Activated T-helper 9 cell treated with anti-CD3 and anti-CD28 coated beads, Interleukin-2, amount 50 U/mL, for 16 hours (primary cell): ENCODE results near the gene LRBA.
"Not testable (repeated sequence)": the region's sequence is repeated elsewhere in the genome, so short reads cannot be mapped to it uniquely, and the experiment has no call there.

Experiments used
- DNase-seq: peaks from one replicate; pipeline ENCODE4 v3.0.0-alpha.2; 2020; ENCODE audit warnings: low read depth

Gene LRBA

DNA sequence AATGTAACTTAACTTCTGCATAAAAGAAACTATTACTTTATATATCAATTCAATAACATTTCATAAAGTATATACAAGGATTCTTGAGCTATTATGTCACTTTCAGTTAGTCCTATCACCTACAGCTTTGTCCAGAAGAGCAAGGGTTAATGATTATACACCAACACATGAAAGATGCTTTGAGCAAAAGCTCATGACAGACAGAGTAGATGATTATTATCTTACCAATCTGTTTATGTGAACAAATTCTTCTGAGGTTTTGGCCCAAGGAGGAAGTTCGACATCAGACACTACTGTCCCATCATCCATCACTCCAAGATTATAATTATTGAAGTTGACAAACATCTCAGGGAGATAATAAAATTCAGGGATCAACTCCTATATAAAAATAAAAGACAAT is 599.9 kb downstream of the LRBA start:
- DNase-seq: no peak

DNA sequence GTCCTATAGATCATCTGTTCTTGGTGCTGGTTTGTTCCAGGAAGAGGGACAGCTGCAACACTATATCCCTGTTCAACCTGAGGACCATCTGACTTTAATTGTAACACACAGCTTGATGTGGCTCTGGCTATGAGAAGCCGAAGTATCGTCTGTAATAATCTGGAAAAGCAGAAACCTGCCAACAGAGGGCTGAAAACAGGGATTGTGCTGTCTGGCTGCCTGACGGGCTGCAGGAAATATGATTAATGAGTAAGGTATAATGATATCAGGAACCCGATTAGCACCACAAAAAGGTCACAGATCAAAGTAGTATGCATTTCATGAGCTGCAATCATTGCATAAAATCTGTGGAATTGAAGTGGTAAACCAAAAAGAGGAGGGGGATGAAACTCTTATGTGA is 603.6 kb downstream of the LRBA start:
- DNase-seq: no peak

DNA sequence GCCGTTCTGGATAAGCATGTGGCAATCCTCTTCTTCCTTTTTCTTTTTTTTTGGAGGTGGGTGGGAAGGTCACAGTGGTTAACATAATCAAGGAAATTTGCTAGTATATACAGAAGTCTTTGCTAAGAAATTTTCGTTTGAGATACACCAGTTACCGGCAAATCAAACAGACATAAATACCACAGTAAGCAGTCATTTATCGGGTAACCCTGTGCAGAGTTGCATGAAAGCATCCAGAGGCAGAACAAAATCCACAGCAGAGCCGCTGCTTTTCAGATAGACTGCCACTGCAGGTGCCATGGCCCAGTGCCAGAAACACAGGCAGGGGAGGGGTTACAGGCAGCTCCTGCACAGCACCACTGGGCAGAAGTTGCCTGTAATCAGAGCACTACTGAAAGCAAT is 612.2 kb downstream of the LRBA start:
- no peak for DNase-seq

DNA sequence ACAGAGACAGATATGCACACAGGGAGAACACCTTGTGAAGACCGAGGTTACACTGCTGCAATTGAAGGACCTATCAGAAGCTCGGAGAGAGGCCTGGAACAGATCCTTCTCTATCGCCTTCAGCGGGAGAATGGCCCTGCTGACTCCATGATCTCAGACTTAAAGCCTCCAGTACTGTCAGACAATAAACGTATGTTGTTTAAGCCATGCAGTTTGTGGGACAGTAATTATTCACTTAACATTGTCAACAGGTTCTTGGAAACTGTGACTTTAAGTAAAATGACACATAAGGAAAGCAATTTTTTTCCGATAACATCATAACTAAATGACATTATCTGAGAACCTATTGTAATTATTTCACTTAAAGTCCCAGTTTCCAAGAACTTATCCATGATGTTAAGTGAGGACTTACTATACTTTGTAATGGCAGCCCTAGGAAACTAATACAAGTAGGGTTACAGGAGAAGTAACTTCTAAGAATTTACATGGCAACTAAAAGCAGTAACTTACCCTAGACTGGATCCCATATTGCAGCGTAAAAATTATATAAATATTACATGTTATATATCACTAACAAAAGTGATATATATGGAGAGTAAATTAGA is 613.9 kb downstream of the LRBA start:
- no peak for DNase-seq

DNA sequence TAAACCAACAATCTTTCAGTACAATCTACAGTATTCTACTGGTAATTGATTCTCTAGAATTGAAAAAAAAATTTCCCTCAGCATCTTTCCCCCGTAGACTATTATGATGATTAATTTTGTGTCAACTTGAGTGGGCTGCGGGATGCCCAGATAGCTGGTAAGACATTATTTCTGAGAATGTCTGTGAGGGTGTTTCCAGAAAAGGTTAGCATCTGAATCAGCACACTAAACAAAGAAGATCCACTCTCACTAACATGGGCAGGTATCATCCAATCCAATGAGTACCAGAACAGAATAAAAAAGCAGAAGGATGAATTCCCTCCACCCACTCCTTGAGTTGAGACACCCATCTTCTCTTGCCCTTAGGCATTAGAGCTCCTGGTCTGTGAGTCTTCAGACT is 619.2 kb downstream of the LRBA start:
- no peak for DNase-seq

DNA sequence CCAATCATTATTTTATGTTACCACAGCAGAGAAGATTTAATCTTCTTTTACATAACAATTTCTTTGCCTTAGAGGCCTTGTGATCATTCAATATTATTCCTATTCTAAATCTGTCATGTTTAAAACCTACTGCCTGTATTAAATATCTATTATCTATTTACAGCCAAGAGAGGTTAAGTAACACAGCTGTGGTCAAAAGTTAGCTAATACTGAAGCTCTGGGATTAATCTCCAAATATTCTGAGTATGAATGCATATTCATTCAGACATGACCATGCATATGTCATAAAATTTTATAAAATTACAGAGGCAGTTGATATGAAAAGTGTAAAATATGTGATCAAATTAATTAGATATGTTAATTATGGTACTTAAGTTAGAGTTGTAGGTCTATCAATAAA is 621.0 kb downstream of the LRBA start:
- no peak for DNase-seq

DNA sequence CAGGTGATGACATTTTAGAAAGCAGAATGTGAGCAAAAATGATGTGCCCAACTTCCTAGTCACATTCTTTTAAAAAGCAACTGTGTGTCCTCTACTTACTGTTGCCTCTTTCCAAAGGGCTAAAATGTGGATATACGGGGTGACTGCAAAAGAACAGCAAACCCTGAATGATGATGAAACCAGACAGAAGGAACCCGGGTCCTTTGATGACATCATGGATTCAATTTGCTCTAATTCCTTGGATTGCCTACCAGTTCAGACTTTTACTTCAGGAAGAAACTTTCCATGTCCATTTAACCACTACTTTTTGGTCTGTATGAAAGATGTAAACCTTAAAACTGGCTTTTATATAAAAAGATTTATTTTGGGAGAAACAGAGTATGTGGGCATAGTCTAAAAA is 624.0 kb downstream of the LRBA start:
- DNase-seq: no peak

DNA sequence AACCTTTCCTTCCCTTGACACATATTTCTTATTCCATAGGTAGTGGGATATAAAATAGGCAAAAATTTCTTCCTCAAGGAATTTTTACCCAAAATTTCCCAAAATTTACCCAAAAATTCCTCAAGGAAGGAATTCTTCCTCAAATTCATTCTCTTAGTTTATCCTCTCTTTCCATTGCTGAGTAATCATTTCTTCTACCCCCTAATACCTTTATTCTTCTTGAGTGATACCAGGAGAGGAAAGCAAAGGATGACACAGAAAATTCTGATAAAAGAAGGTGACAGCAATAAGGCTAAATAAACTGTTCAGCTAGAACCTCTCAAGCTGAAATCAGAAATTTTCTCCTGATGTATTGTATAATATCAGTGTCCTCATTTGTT is 624.6 kb downstream of the LRBA start:
- no peak for DNase-seq

DNA sequence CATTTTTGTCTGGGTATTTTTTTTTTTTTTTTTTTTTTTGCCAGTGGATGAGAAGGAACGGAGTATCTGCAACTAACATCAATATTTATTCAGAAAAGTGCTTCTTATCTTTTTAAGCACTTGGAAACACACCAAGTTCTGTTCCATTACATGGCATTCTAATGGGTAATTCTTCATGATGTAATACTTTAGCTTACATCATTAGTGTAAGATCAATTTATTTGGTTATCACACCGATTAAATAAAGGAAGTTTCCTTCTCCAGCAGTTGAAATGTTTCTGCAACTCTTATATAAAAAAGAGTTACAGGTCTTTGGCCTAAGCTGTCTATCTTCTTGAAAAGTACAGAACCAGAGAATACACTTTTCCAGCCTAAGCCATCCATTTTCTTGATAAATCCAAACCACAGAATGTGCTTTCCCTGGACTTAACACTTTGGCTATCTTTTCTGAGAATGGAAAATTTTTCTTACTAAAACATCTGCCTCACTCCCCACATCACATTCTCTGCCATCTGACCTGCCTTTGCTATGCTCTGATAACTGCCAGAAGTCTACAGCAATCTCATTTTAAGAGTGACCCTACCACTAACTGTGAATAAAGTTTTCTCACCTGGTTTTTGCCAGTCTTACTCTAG is 625.1 kb downstream of the LRBA start:
- DNase-seq: no peak

DNA sequence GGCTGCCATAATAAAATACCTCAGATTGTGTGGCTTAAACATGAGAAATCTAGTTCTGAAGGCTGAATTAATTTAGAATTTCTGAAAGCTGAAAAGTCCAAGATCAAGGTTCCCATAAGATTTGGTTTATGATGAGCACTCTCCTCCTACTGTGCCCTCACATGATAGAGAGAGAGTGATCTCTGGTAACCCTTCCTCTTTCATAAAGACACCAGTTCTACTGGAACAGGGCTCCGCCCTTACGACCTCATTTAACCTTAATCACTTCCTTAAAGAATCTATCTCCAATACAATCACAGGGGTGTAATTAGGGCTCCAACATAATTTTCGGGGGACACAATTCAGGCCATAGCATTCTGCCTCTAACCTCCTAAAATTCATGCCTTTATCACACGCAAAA is 627.1 kb downstream of the LRBA start:
- DNase-seq: no peak

DNA sequence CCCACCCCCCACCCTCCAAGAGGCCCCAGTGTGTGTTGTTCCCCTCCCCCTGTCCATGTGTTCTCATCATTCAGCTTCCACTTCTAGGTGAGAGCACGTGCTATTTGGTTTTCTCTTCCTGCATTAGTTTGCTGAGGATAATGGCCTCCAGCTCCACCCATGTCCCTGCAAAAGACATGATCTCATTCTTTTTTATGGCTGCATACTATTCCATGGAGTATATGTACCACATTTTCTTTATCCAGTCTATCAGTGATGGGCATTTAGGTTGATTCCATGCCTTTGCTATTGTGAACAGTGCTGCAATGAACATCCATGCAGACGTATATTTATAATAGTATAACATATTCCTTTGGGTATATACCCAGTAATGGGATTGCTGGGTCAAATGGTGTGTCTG is 628.7 kb downstream of the LRBA start:
- not testable (repeated sequence) for DNase-seq

DNA sequence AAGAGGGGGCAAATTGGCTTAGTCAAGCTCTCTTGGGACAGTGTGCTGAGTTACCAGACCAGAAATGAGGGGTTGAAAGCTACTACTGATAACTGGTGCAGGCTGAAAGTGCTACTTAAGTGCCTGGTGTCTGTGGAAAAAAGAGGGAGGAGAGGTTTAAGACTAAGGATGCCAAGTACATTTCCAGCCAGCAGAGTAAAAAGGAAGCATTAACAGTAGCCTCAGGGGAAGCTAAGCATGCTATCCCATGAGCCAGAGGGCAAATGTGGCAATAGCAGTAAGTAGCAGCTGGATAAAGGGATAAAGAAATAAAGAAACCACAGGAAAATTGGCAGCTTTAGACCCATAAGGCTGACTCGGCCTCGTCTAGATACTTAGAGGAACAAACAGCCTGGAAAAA is 629.5 kb downstream of the LRBA start:
- DNase-seq: no peak

DNA sequence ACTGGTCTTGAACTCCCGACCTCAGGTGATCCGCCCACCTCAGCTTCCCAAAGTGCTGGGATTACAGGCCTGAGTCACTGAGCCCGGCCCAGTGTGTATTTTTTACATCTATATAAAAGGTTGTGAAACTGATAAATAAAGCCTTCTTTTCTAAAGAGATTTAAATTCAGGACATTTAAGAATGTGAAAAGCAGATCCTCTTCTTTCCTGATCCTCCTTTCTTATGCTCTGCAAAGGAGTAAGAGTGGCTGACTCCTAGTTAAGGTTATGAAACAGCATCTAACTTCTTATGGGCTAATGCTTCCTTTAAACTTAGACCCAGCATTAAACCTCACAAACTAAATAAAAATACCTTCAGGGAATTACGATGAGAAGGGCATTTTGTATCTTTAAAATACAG is 630.8 kb downstream of the LRBA start:
- DNase-seq: no peak

DNA sequence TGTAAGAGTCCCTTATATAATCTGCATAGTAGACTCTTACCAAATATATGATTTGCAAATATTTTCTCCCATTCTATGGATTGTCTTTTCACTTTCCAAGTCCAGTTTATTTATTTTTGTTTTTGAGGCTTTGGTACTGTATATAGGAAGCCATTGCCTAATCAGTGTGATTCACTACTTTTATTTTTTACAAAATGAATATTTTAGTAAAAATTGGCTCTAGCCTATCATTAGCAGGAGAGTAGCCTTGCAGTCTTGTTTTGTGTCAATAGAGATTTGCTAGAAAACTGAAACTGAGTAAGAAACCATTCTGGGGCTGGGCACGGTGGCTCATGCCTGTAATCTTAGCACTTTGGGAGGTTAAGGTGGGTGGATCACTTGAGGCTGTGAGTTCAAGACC is 633.1 kb downstream of the LRBA start:
- DNase-seq: no peak

DNA sequence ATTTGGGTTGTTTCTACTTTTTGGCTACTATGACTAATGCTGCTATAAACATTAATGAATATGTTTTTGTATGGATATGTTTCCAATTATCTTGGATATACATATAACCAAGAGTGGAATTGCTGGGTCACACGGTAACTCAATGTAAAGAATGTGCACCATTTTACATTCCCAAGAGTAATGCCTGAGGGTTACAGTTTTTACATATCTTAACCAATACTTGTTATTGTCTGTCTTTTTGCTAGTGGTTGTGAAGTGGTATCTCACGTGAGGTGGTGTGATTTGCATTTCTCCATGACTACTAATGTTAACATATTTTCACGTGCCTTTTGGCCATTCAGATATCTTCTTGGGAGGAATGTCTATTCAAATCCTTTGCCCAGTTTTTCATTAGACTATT is 633.5 kb downstream of the LRBA start:
- DNase-seq: no peak

DNA sequence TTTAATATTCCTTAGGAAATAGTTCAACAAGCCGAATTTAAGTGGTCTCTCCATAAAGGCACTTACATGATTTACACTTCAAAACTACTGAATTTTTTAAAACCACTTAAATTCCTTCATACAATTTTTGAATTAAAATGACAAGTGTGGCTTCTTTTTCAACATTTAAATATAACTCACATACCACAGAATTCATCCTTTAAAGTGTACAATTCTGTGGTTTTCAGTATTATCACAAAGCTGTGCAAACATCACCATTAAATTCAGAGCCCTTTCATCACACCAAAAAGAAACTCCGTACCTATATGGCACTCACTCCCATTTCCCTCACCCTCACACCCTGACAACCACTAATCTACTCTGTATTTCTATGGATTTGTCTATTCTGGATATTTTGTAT is 634.0 kb downstream of the LRBA start:
- DNase-seq: no peak

DNA sequence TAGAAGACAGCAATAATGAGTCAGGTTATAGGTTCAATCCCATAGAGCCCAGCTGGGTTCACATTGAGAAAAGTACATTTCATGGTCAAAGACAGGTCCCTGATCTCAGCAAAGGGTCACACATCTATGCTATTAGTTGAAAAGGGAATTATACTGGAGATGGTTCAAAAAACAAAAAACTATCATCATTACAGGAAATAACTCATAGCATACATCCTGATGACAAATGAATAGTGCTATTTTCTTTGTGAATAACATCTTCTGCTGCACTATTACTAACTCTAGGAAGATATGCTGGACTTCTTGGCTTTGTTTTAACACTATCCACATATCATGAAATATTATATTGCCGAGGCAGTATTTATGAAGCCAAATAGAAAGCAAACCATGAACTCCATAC is 635.6 kb downstream of the LRBA start:
- DNase-seq: no peak

DNA sequence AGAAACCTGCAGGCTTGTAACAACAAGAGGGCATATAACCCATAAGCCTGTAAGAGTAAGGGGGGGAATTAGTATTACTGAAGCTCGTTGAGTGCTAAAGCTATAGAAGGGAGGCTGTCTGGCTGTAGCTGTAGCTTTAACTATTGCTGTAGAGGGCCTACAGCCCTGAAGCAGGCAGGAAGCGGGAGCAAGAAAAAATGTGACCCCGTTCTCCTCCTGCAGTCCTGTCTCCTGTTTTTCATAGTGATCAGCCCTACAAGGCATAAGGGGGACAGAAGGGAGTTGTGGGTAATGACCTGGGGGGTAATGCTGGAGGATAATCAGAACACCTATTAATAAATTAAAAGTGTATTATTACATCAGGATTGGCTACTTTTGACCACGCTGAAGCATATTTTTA is 640.1 kb downstream of the LRBA start:
- no peak for DNase-seq

DNA sequence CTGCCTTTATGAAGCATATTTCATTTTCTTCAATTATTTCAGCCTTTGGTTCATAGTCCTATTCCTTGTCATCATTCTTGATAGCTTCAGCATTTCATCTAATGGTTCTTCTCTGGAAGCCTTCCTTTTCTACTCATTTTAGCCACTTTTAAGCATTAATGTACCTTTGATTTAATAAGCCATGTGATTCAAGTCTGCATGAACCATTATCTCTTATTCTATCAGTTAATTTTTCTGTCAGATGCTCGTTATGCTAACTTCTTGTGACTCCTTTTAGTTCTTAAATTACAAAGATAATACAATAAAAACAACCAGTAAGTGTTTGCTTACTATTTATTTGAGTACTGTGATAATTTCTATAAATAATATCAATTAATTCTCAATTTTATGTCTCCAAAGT is 643.2 kb downstream of the LRBA start:
- DNase-seq: no peak

DNA sequence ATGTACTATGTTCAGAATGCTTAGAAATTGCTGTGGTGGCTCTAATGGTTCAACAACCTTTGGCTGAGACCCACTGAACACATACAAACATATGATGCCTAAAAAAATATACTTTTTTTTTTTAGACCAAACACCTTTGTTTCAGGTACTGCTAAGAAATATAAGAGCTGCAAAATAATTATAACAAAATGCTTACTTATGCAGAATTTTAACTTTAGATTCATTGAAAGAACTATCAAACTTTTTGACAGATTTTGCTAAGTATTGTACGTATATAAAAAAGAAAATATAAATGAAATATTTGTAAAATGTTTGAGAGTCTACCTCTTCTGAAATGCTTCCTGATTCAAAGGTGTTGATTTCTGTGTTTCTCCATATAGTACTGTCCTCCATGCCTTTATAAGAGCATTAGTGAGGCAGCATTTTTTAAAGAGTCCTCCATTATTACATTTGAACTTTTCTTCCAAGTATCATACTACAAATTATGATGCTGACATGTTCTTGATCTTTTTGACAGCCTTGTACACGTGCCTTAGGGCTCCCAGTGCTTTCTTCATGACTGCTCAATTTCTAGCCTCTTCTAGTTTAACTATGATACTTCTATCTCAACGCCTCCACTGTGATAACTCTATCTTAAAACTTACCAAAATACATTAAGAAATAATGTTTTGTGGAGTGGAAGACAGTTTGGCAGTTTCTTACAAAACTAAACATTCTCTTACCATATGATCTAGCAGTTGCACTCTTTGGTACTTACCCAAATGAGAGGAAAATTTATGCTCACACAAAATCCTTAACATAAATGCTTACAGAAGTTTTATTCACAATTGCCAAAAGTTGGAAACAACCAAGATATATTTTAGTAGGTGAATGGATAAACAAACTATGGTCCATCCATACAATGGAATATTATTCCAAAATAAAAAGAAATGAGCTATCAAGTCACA is 645.4 kb downstream of the LRBA start:
- no peak for DNase-seq

DNA sequence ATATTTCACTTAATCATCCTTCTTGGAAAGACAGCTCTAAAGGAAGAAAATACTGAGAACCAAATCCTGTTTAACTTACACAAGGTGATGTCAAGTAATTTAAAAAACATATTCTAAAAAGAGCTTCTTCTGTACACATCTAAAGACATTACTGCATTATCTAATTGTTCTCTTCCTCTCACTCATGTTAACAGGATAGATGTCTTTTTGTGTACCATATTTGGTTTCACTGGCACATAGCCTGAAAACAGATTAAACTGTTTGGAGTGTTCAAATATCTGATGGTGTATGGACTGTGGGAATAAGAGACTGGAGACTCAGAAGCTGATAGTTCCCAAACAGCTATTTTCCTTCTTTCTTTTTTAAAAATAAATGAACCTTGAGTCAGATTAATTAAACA is 646.4 kb downstream of the LRBA start:
- DNase-seq: no peak

DNA sequence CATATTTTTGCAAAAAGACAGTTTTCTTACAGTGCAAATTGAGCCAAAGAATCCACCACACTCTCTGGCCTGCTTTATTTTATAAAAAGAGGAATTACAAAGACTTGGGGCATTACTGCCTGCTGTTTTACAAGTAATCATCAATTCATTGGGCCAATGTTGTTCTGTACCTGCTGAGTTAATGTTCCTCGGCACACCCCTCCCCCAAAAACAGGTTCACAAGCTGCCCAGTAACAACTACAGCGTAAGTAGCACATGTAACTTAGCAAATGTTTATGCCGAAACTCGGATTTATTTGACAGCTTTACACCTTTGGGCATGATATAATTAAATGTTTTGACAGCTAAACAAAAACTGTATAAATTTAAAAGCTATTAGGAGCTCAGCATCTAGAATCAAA is 647.8 kb downstream of the LRBA start:
- no peak for DNase-seq

DNA sequence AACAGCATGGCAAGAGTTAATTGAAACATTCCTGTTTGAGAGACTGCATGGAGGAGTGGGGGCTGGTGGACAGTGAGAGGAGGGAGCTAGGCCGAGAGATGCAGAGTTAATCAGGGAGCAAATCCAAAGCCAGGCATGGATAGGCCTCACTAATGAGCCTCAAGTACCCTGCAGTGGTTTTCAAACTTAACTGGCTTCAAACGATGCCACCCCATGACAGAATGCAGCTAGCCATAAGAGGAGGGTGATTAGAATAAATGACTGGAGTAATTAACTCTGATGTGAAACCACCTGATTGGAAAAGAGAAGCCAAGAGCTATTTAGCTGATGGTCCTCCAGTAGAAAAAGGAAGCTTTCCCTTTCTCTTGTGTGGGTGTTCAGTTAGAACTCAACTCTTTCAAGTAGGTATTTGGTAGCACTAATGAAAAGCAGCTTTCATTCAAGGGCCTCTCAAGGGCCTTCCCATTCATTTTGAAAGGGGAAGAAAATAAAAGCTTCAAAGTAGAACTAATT is 648.5 kb downstream of the LRBA start:
- no peak for DNase-seq
